Body of pancreas (tissue), 4 donors: ENCODE measurements around the gene PALM.

ENCODE experiments used
- POLR2A ChIP-seq, 3 donors: fragments of 450-650 bp; IDR thresholded peaks; one replicate each; pipeline ENCODE4 v1.6.1; 2016; ENCODE audit warnings: antibody characterized with exemption in 3 of 3, mild to moderate bottlenecking in 2 of 3
- TF ChIP-seq, protein P1 (sequence below), 7 experiments: fragments of 450-650 bp in 4 of 7; fragments of 200-600 bp in 3 of 7; sonication (generic) in 3 of 7; IDR thresholded peaks; one replicate each; pipeline ENCODE4 v1.5.1; 2016 to 2019; ENCODE audit warnings: antibody characterized with exemption in 7 of 7

DNA sequence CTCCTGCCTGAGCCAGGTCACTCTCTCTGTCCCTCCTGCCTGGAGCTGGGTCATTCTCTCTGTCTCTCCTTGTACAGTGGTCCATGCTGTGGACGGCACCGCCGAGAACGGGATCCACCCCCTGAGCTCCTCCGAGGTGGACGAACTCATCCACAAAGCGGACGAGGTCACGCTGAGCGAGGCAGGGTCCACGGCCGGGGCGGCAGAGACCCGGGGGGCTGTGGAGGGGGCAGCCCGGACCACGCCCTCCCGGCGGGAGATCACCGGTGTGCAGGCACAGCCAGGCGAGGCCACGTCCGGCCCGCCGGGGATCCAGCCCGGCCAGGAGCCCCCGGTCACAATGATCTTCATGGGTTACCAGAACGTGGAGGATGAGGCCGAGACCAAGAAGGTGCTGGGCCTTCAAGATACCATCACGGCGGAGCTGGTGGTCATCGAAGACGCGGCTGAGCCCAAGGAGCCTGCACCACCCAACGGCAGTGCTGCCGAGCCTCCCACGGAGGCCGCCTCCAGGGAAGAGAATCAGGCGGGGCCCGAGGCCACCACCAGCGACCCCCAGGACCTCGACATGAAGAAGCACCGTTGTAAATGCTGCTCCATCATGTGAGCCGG lies 37.6 kb downstream of the PALM start:
- TF ChIP-seq, protein P1, sequence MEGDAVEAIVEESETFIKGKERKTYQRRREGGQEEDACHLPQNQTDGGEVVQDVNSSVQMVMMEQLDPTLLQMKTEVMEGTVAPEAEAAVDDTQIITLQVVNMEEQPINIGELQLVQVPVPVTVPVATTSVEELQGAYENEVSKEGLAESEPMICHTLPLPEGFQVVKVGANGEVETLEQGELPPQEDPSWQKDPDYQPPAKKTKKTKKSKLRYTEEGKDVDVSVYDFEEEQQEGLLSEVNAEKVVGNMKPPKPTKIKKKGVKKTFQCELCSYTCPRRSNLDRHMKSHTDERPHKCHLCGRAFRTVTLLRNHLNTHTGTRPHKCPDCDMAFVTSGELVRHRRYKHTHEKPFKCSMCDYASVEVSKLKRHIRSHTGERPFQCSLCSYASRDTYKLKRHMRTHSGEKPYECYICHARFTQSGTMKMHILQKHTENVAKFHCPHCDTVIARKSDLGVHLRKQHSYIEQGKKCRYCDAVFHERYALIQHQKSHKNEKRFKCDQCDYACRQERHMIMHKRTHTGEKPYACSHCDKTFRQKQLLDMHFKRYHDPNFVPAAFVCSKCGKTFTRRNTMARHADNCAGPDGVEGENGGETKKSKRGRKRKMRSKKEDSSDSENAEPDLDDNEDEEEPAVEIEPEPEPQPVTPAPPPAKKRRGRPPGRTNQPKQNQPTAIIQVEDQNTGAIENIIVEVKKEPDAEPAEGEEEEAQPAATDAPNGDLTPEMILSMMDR (IDR thresholded peaks at IDR 0.05): no peak
- TF ChIP-seq POLR2A (IDR thresholded peaks at IDR 0.05): no peak
